CD8-positive, alpha-beta memory T cell (primary cell): ENCODE measurements around the gene CFAP20DC. TPM values are rescaled to one million over a fixed set of nuclear protein-coding genes. Genes with fewer than 3 reads are reported as not detected.

Experiments
- CTCF ChIA-PET: fragments of 350-600 bp; sonication (Branson Sonifier 250); formaldehyde crosslinking; loops from one replicate; lab custom pipeline; 2021; ENCODE audit warnings: antibody characterized with exemption; lab: Charles Lee
- POLR2A ChIA-PET: fragments of 350-600 bp; sonication (Branson Sonifier 250); formaldehyde crosslinking; loops from one replicate; lab custom pipeline; 2021; ENCODE audit warnings: antibody characterized with exemption; lab: Charles Lee
- DNase-seq, 5 donors: peaks; one replicate each; pipeline versions ENCODE4 v3.0.0 to v3.0.0-alpha.2; 2020 to 2022; ENCODE audit warnings: mixed read lengths in 1 of 5
- H3K27ac ChIP-seq: one replicate; pipeline ENCODE4 v1.7.0; 2013; ENCODE audit warnings: low read depth, mild to moderate bottlenecking, low read length, moderate library complexity
- H3K27me3 ChIP-seq: 2 replicates; pipeline ENCODE4 v1.7.0; 2013; ENCODE audit warnings: low read length, mild to moderate bottlenecking; ENCODE audit not compliant: insufficient read depth, poor library complexity, severe bottlenecking
- H3K36me3 ChIP-seq: 2 replicates; pipeline ENCODE4 v1.7.0; 2013; ENCODE audit warnings: mild to moderate bottlenecking, low read length, moderate library complexity; ENCODE audit not compliant: insufficient read depth
- H3K4me1 ChIP-seq: 2 replicates; pipeline ENCODE4 v1.7.0; 2013; ENCODE audit warnings: mild to moderate bottlenecking, low read length, moderate library complexity; ENCODE audit not compliant: insufficient read depth
- H3K4me3 ChIP-seq: 2 replicates; pipeline ENCODE4 v1.7.0; 2013; ENCODE audit warnings: mild to moderate bottlenecking, low read length
- H3K9me3 ChIP-seq: 2 replicates; pipeline ENCODE4 v1.7.0; 2013; ENCODE audit warnings: mild to moderate bottlenecking, low read length
- H3K27ac Mint-ChIP-seq, 8 donors: one replicate each; pipeline ENCODE4 v1.8.0; 2020 to 2021; ENCODE audit warnings: mixed read lengths in 8 of 8, mild to moderate bottlenecking in 6 of 8, inconsistent platforms in 3 of 8, moderate library complexity in 3 of 8
- H3K27me3 Mint-ChIP-seq, 2 donors: one replicate each; pipeline ENCODE4 v1.8.0; 2020 to 2021; ENCODE audit warnings: mixed read lengths in 2 of 2, mild to moderate bottlenecking in 1 of 2, moderate library complexity in 1 of 2
- H3K36me3 Mint-ChIP-seq, 3 donors: one replicate each; pipeline ENCODE4 v1.8.0; 2020 to 2021; ENCODE audit warnings: mixed read lengths in 3 of 3, inconsistent platforms in 1 of 3, mild to moderate bottlenecking in 1 of 3
- H3K4me1 Mint-ChIP-seq, 3 donors: one replicate each; pipeline ENCODE4 v1.8.0; 2020 to 2021; ENCODE audit warnings: mixed read lengths in 3 of 3, inconsistent platforms in 1 of 3, mild to moderate bottlenecking in 1 of 3
- H3K4me3 Mint-ChIP-seq, 7 donors: one replicate each; pipeline ENCODE4 v1.8.0; 2020 to 2021; ENCODE audit warnings: mixed read lengths in 7 of 7, mild to moderate bottlenecking in 6 of 7, moderate library complexity in 4 of 7, inconsistent platforms in 2 of 7
- H3K9me3 Mint-ChIP-seq, 5 donors: one replicate each; pipeline ENCODE4 v1.8.0; 2020 to 2022; ENCODE audit warnings: mixed read lengths in 5 of 5, mild to moderate bottlenecking in 3 of 5, moderate library complexity in 2 of 5, inconsistent platforms in 1 of 5
- polyA plus RNA-seq: library from polyadenylated mRNA; unstranded; fragments of 300-500 nt; fragmentation: Illumina TruSeq; gene quantifications from one replicate; pipeline ENCODE4 v1.2.3, GENCODE V29; 2021
- total RNA-seq, 2 experiments: library from RNA; stranded (reverse); gene quantifications; one replicate each; pipeline ENCODE4 v1.2.3, GENCODE V29; 2021

The CFAP20DC gene
- total and polyA plus RNA-seq, 3 experiments from 2014 or later, result 1.00 to 1.8 TPM; not detected in 1

DNA sequence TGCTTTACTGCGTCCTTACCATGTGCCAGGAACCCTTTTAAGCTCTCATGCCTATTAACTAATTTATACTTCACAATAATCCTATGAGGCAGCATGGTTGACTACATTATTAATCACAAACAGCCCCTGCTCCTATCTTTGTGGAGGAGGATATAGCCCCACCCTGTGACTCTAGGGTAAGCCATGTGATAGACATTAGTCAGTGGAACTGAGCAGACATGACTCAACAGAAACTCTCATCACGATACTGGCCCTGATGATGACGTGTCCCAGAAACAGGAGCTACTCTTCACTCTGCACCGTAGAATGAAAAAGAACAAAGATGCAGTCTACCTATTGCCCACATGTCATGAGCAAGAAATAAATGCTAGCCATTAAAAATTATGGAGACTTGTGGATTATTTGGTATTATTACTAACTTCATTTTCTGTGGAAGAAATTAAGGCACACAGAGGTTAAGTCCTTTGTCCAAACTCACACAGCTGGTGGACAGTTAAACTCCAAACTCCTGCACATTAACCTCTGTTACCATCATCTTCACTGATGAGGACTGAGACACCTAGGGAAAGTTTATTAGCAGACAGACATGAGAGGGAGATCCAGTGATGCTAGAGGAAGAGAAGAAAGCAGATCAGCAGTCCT lies 51.2 kb downstream of the CFAP20DC start:
- ChIA-PET POLR2A (no interaction called here), CTCF (no interaction called here)
- Histone ChIP-seq H3K27me3 (no peaks in the 10 kb centered on the region), H3K9me3 (no peaks in the 10 kb centered on the region), H3K27ac (no peak overlapping the region), H3K4me1 (no peaks in the 10 kb centered on the region), H3K36me3 (no peaks in the 10 kb centered on the region), H3K4me3 (no peak overlapping the region)
- Mint-ChIP-seq H3K36me3 (no peaks in the 10 kb centered on the region), H3K27me3 (peaks cover 0 to 2% of the 10 kb centered on the region in 2 donors), H3K27ac (no peak overlapping the region), H3K9me3 (peaks cover 0 to 5% (median 0%) of the 10 kb centered on the region in 5 donors), H3K4me3 (no peak overlapping the region), H3K4me1 (peaks cover 0 to 6% (median 3%) of the 10 kb centered on the region in 3 donors)
- no peak for DNase-seq

GRCh38 chr3:58996730-58997129 lies 53.1 kb downstream of the CFAP20DC start:
- H3K4me3 ChIP-seq, result no peak overlapping the region
- Mint-ChIP-seq H3K36me3 (no peaks in the 10 kb centered on the region), H3K4me1 (peaks cover 0 to 6% (median 3%) of the 10 kb centered on the region in 3 donors), H3K27me3 (peaks cover 0 to 2% of the 10 kb centered on the region in 2 donors), H3K27ac (peak overlapping the region in 1 of 8 donors; percentile 56), H3K9me3 (peaks cover 0 to 7% (median 0%) of the 10 kb centered on the region in 5 donors), H3K4me3 (no peak overlapping the region)
- ChIA-PET CTCF (interaction anchor here (1.0 kb wide), 1 partner anchor 10 kb away, joined by 3 read pairs; no protein-coding TSS in a partner anchor), POLR2A (no interaction called here)
- no peaks in the 10 kb centered on the region for H3K4me1 ChIP-seq
- H3K27ac ChIP-seq, result no peak overlapping the region
- DNase-seq, result no peak
- H3K9me3 ChIP-seq, result no peaks in the 10 kb centered on the region
- H3K27me3 ChIP-seq, result no peaks in the 10 kb centered on the region
- no peaks in the 10 kb centered on the region for H3K36me3 ChIP-seq

GRCh38 chr3:58994746-58995330 lies 55.0 kb downstream of the CFAP20DC start:
- peaks cover 0 to 6% (median 3%) of the 10 kb centered on the region in 3 donors for H3K4me1 Mint-ChIP-seq

DNA sequence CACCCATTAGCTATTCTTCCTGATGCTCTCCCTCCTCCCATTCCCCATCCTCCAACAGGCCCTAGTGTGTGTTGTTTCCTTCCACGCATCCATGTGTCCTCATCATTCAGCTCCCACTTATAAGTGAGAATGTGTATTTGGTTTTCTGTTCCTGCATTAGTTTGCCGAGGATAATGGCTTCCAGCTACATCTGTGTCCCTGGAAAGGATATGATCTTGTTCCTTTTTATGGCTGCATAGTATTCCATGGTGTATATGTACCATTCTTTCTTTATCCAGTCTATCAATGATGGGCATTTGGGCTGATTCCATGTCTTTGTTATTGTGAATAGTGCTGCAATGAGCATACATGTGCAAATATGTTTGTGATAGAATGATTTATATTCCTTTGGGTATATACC lies 56.3 kb downstream of the CFAP20DC start:
- Mint-ChIP-seq H3K36me3 (no peaks in the 10 kb centered on the region), H3K4me3 (no peak overlapping the region), H3K9me3 (peaks cover 0 to 7% (median 0%) of the 10 kb centered on the region in 5 donors), H3K27ac (no peak overlapping the region), H3K27me3 (peaks cover 0 to 4% of the 10 kb centered on the region in 2 donors), H3K4me1 (peaks cover 0 to 6% (median 3%) of the 10 kb centered on the region in 3 donors)
- POLR2A ChIA-PET, result no interaction called here
- DNase-seq, result no peak
- no peaks in the 10 kb centered on the region for H3K36me3 ChIP-seq
- CTCF ChIA-PET, result no interaction called here
- no peak overlapping the region for H3K27ac ChIP-seq
- H3K4me1 ChIP-seq, result no peaks in the 10 kb centered on the region
- no peaks in the 10 kb centered on the region for H3K9me3 ChIP-seq
- no peak overlapping the region for H3K4me3 ChIP-seq
- no peaks in the 10 kb centered on the region for H3K27me3 ChIP-seq

More at GRCh38 chr3:58994746-58995330, 55.0 kb downstream of the CFAP20DC start:
- H3K27ac Mint-ChIP-seq, result no peak overlapping the region
- H3K4me1 ChIP-seq, result no peaks in the 10 kb centered on the region
- no peak overlapping the region for H3K4me3 Mint-ChIP-seq
- H3K27me3 ChIP-seq, result no peaks in the 10 kb centered on the region
- ChIA-PET CTCF (no interaction called here), POLR2A (no interaction called here)
- no peaks in the 10 kb centered on the region for H3K9me3 ChIP-seq
- H3K36me3 ChIP-seq, result no peaks in the 10 kb centered on the region
- H3K27me3 Mint-ChIP-seq, result peaks cover 0 to 6% of the 10 kb centered on the region in 2 donors
- peak in 1 of 5 donors; percentile 21 for DNase-seq
- H3K27ac ChIP-seq, result no peak overlapping the region
- no peak overlapping the region for H3K4me3 ChIP-seq
- H3K9me3 Mint-ChIP-seq, result peaks cover 0 to 7% (median 0%) of the 10 kb centered on the region in 5 donors
- no peaks in the 10 kb centered on the region for H3K36me3 Mint-ChIP-seq

GRCh38 chr3:58991623-58992022 lies 58.2 kb downstream of the CFAP20DC start:
- no peaks in the 10 kb centered on the region for H3K4me1 ChIP-seq
- ChIA-PET POLR2A (no interaction called here), CTCF (no interaction called here)
- no peaks in the 10 kb centered on the region for H3K36me3 Mint-ChIP-seq
- no peaks in the 10 kb centered on the region for H3K27me3 ChIP-seq
- H3K27ac Mint-ChIP-seq, result peak overlapping the region in 1 of 8 donors; percentile 50
- no peaks in the 10 kb centered on the region for H3K36me3 ChIP-seq
- no peaks in the 10 kb centered on the region for H3K9me3 ChIP-seq
- H3K4me3 ChIP-seq, result no peak overlapping the region
- H3K27ac ChIP-seq, result no peak overlapping the region
- H3K4me3 Mint-ChIP-seq, result no peak overlapping the region
- H3K4me1 Mint-ChIP-seq, result peaks cover 0 to 6% (median 3%) of the 10 kb centered on the region in 3 donors
- H3K27me3 Mint-ChIP-seq, result peaks cover 0 to 4% of the 10 kb centered on the region in 2 donors
- peaks cover 0 to 7% (median 0%) of the 10 kb centered on the region in 5 donors for H3K9me3 Mint-ChIP-seq
- DNase-seq, result no peak

DNA sequence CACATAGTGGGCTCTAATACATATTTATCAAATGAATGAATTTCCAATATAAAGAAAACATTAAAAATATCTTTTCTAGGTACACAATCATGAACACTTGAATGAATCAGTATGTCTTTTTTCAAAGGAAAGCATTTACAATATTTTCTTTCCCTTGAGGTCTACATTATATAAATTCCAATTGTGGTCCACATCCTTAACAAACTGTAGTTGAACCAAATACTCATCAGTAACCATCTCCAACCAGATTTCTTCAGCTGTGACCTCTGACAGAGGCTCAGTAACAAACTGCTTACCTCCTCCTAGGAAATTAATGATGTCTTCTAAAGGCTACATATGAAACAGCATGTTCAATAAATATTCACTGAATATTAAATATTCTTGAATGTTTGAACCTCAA lies 58.8 kb downstream of the CFAP20DC start:
- Mint-ChIP-seq H3K4me3 (no peak overlapping the region), H3K36me3 (no peaks in the 10 kb centered on the region), H3K27ac (no peak overlapping the region), H3K4me1 (peaks cover 0 to 6% (median 3%) of the 10 kb centered on the region in 3 donors), H3K27me3 (peaks cover 0 to 4% of the 10 kb centered on the region in 2 donors), H3K9me3 (peaks cover 0 to 6% (median 0%) of the 10 kb centered on the region in 5 donors)
- Histone ChIP-seq H3K27me3 (no peaks in the 10 kb centered on the region), H3K27ac (no peak overlapping the region), H3K4me1 (no peaks in the 10 kb centered on the region), H3K36me3 (no peaks in the 10 kb centered on the region), H3K4me3 (no peak overlapping the region), H3K9me3 (no peaks in the 10 kb centered on the region)
- no peak for DNase-seq
- POLR2A ChIA-PET, result no interaction called here
- CTCF ChIA-PET, result no interaction called here

- Histone ChIP-seq H3K9me3 (no peaks in the 10 kb centered on the region), H3K36me3 (no peaks in the 10 kb centered on the region), H3K27me3 (no peaks in the 10 kb centered on the region), H3K27ac (no peak overlapping the region), H3K4me1 (no peaks in the 10 kb centered on the region), H3K4me3 (no peak overlapping the region)
- DNase-seq, result no peak
- Mint-ChIP-seq H3K4me3 (no peak overlapping the region), H3K27me3 (peaks cover 4% of the 10 kb centered on the region in 2 donors), H3K36me3 (no peaks in the 10 kb centered on the region), H3K4me1 (peaks cover 0 to 6% (median 3%) of the 10 kb centered on the region in 3 donors), H3K9me3 (peaks cover 0 to 6% (median 0%) of the 10 kb centered on the region in 5 donors), H3K27ac (no peak overlapping the region)
- CTCF ChIA-PET, result no interaction called here
- POLR2A ChIA-PET, result no interaction called here
These were observed 59.9 kb downstream of the CFAP20DC start for GRCh38 chr3:58989955-58990354.

- H3K27me3 Mint-ChIP-seq, result peaks cover 4% of the 10 kb centered on the region in 2 donors
- H3K27ac ChIP-seq, result no peak overlapping the region
- no peaks in the 10 kb centered on the region for H3K27me3 ChIP-seq
- no peak for DNase-seq
- H3K9me3 Mint-ChIP-seq, result peaks cover 0 to 6% (median 0%) of the 10 kb centered on the region in 5 donors
- H3K4me3 Mint-ChIP-seq, result no peak overlapping the region
- H3K27ac Mint-ChIP-seq, result no peak overlapping the region
- no peak overlapping the region for H3K4me3 ChIP-seq
- ChIA-PET POLR2A (no interaction called here), CTCF (no interaction called here)
- H3K36me3 Mint-ChIP-seq, result no peaks in the 10 kb centered on the region
- no peaks in the 10 kb centered on the region for H3K4me1 Mint-ChIP-seq
- no peaks in the 10 kb centered on the region for H3K36me3 ChIP-seq
- no peaks in the 10 kb centered on the region for H3K4me1 ChIP-seq
- H3K9me3 ChIP-seq, result no peaks in the 10 kb centered on the region
These were observed 60.7 kb downstream of the CFAP20DC start for GRCh38 chr3:58989163-58989562.
